ENCODE results near the gene NFATC1.

Gene NFATC1

GRCh38 chr18:79515331-79515730 lies 119.6 kb downstream of the NFATC1 start:
- no peak for ATAC-seq
- no peak for TF ChIP-seq ZNF565 (CRISPR knock-in tag; conservative IDR thresholded peaks at IDR 0.05; ENCODE audit: low read depth)
- TF ChIP-seq CREB5 (CRISPR knock-in tag; IDR thresholded peaks at IDR 0.05; ENCODE audit: low read depth): no peak

- TF ChIP-seq ZNF8 (CRISPR knock-in tag; IDR thresholded peaks at IDR 0.05) (no peak), CSDC2 (CRISPR knock-in tag; IDR thresholded peaks at IDR 0.05) (no peak), OSR1 (CRISPR knock-in tag; IDR thresholded peaks at IDR 0.05) (no peak), BACH2 (CRISPR knock-in tag; IDR thresholded peaks at IDR 0.05; ENCODE audit: borderline replicate concordance) (no peak), PATZ1 (CRISPR knock-in tag; IDR thresholded peaks at IDR 0.05; ENCODE audit: borderline replicate concordance) (no peak), TCF4 (CRISPR knock-in tag; IDR thresholded peaks at IDR 0.05; ENCODE audit: borderline replicate concordance) (no peak), ZFP30 (CRISPR knock-in tag; IDR thresholded peaks at IDR 0.05) (no peak), ESRRG (CRISPR knock-in tag; IDR thresholded peaks at IDR 0.05) (no peak), CSRNP3 (CRISPR knock-in tag; IDR thresholded peaks at IDR 0.05) (no peak), TSHZ2 (CRISPR knock-in tag; IDR thresholded peaks at IDR 0.05) (no peak), RARB (CRISPR knock-in tag; IDR thresholded peaks at IDR 0.05) (no peak), ZNF70 (CRISPR knock-in tag; IDR thresholded peaks at IDR 0.05) (no peak), ARNTL (CRISPR knock-in tag; IDR thresholded peaks at IDR 0.05; ENCODE audit: borderline replicate concordance, low read depth) (no peak), ZNF565 (CRISPR knock-in tag; conservative IDR thresholded peaks at IDR 0.05; ENCODE audit: low read depth) (no peak), TOX (CRISPR knock-in tag; IDR thresholded peaks at IDR 0.05; ENCODE audit: borderline replicate concordance) (no peak), SNAI2 (CRISPR knock-in tag; IDR thresholded peaks at IDR 0.05) (no peak)
- no peak for ATAC-seq
Measured at GRCh38 chr18:79515944-79516351, 120.2 kb downstream of the NFATC1 start.

- no peak for ATAC-seq
- TF ChIP-seq PPARA (CRISPR knock-in tag; IDR thresholded peaks at IDR 0.05; ENCODE audit: borderline replicate concordance) (no peak), POU6F1 (CRISPR knock-in tag; IDR thresholded peaks at IDR 0.05; ENCODE audit: borderline replicate concordance, low read depth) (no peak), CREB5 (CRISPR knock-in tag; IDR thresholded peaks at IDR 0.05; ENCODE audit: low read depth) (no peak), CSRNP3 (CRISPR knock-in tag; IDR thresholded peaks at IDR 0.05) (no peak), PATZ1 (CRISPR knock-in tag; IDR thresholded peaks at IDR 0.05; ENCODE audit: borderline replicate concordance) (no peak), TCF4 (CRISPR knock-in tag; IDR thresholded peaks at IDR 0.05; ENCODE audit: borderline replicate concordance) (no peak), GLIS3 (CRISPR knock-in tag; IDR thresholded peaks at IDR 0.05) (no peak), OSR1 (CRISPR knock-in tag; IDR thresholded peaks at IDR 0.05) (no peak), SNAI2 (CRISPR knock-in tag; IDR thresholded peaks at IDR 0.05) (no peak), TSHZ2 (CRISPR knock-in tag; IDR thresholded peaks at IDR 0.05) (no peak)
Measured at GRCh38 chr18:79516441-79516931, 120.8 kb downstream of the NFATC1 start.
